CD4-positive, alpha-beta memory T cell (primary cell): ENCODE data around the gene RXRB. TPM values are rescaled to one million over a fixed set of nuclear protein-coding genes. Genes with fewer than 3 reads are reported as not detected.

ENCODE experiments used
- CTCF ChIA-PET: fragments of 350-600 bp; sonication (Branson Sonifier 250); formaldehyde crosslinking; loops from one replicate; lab custom pipeline; 2021; ENCODE audit warnings: inconsistent platforms; ENCODE audit not compliant: partially characterized antibody; lab: Charles Lee
- POLR2A ChIA-PET: fragments of 350-600 bp; sonication (Branson Sonifier 250); formaldehyde crosslinking; loops from one replicate; lab custom pipeline; 2021; ENCODE audit not compliant: partially characterized antibody; lab: Charles Lee
- DNase-seq, 5 donors: peaks; one replicate each; pipeline versions ENCODE4 v3.0.0 to v3.0.0-alpha.2; 2020 to 2022; ENCODE audit warnings: mixed read lengths in 1 of 5
- H3K27ac ChIP-seq: one replicate; pipeline ENCODE4 v1.7.0; 2013; ENCODE audit warnings: low read depth, low read length
- H3K27me3 ChIP-seq: 2 replicates; pipeline ENCODE4 v1.7.0; 2013; ENCODE audit warnings: mild to moderate bottlenecking, low read length, moderate library complexity; ENCODE audit not compliant: insufficient read depth
- H3K36me3 ChIP-seq: 2 replicates; pipeline ENCODE4 v1.7.0; 2013; ENCODE audit warnings: mild to moderate bottlenecking, low read length, moderate library complexity; ENCODE audit not compliant: insufficient read depth
- H3K4me1 ChIP-seq: 2 replicates; pipeline ENCODE4 v1.7.0; 2013; ENCODE audit warnings: mild to moderate bottlenecking, low read length, moderate library complexity; ENCODE audit not compliant: insufficient read depth
- H3K4me3 ChIP-seq, 2 donors: one replicate each; pipeline ENCODE4 v1.7.0; 2013; ENCODE audit warnings: low read length in 2 of 2, mild to moderate bottlenecking in 1 of 2
- H3K9me3 ChIP-seq, 2 donors: one replicate each; pipeline ENCODE4 v1.7.0; 2013; ENCODE audit warnings: low read length in 2 of 2, control low read depth in 1 of 2; ENCODE audit not compliant: control insufficient read depth in 1 of 2
- H3K27ac Mint-ChIP-seq, 7 donors: one replicate each; pipeline ENCODE4 v1.8.0; 2020 to 2021; ENCODE audit warnings: mixed read lengths in 7 of 7, mild to moderate bottlenecking in 6 of 7, inconsistent platforms in 3 of 7, moderate library complexity in 3 of 7
- H3K27me3 Mint-ChIP-seq, 2 donors: one replicate each; pipeline ENCODE4 v1.8.0; 2020 to 2021; ENCODE audit warnings: mixed read lengths in 2 of 2
- H3K36me3 Mint-ChIP-seq, 2 donors: one replicate each; pipeline ENCODE4 v1.8.0; 2020 to 2021; ENCODE audit warnings: mixed read lengths in 2 of 2, inconsistent platforms in 1 of 2, mild to moderate bottlenecking in 1 of 2
- H3K4me1 Mint-ChIP-seq, 4 donors: one replicate each; pipeline ENCODE4 v1.8.0; 2020 to 2021; ENCODE audit warnings: mixed read lengths in 4 of 4, mild to moderate bottlenecking in 1 of 4
- H3K4me3 Mint-ChIP-seq, 8 donors: one replicate each; pipeline ENCODE4 v1.8.0; 2020 to 2021; ENCODE audit warnings: mixed read lengths in 8 of 8, mild to moderate bottlenecking in 7 of 8, moderate library complexity in 6 of 8, inconsistent platforms in 3 of 8
- H3K9me3 Mint-ChIP-seq, 8 donors: one replicate each; pipeline ENCODE4 v1.8.0; 2020 to 2021; ENCODE audit warnings: mixed read lengths in 8 of 8, mild to moderate bottlenecking in 5 of 8, inconsistent platforms in 3 of 8, moderate library complexity in 1 of 8
- intact Hi-C: fragments of 100-400 bp; cut with micrococcal nuclease; formaldehyde crosslinking; loops from one replicate; pipeline ENCODE4 v1.15.1; 2023
- polyA plus RNA-seq, 2 donors: library from polyadenylated mRNA; unstranded; fragments of 300-500 nt; fragmentation: Illumina TruSeq; gene quantifications; one replicate each; pipeline ENCODE4 v1.2.3, GENCODE V29; 2021
- total RNA-seq, 2 experiments: library from RNA; stranded (reverse); gene quantifications; one replicate each; pipeline ENCODE4 v1.2.3, GENCODE V29; 2021

The RXRB gene
- total and polyA plus RNA-seq, 4 experiments from 2014 or later, result 5.6 to 94.3 (median 50.3) TPM

GRCh38 chr6:33178755-33179475 is 21.6 kb downstream of the RXRB start:
- peaks cover 12 to 14% (median 13%) of the 10 kb centered on the region in 4 donors for H3K4me1 Mint-ChIP-seq
- POLR2A ChIA-PET, result no interaction called here
- Histone ChIP-seq H3K9me3 (no peaks in the 10 kb centered on the region), H3K4me1 (peaks cover 12% of the 10 kb centered on the region), H3K27ac (no peak overlapping the region), H3K36me3 (no peaks in the 10 kb centered on the region), H3K27me3 (no peaks in the 10 kb centered on the region), H3K4me3 (no peak overlapping the region)
- H3K9me3 Mint-ChIP-seq, result peaks cover 0 to 13% (median 6%) of the 10 kb centered on the region in 8 donors
- H3K36me3 Mint-ChIP-seq, result peaks cover 2 to 12% of the 10 kb centered on the region in 2 donors
- CTCF ChIA-PET, result no interaction called here
- no peak overlapping the region for H3K27ac Mint-ChIP-seq
- H3K27me3 Mint-ChIP-seq, result peaks cover 0 to 7% of the 10 kb centered on the region in 2 donors
- DNase-seq, result no peak
- intact Hi-C loops, result no loop called here
- no peak overlapping the region for H3K4me3 Mint-ChIP-seq

DNA sequence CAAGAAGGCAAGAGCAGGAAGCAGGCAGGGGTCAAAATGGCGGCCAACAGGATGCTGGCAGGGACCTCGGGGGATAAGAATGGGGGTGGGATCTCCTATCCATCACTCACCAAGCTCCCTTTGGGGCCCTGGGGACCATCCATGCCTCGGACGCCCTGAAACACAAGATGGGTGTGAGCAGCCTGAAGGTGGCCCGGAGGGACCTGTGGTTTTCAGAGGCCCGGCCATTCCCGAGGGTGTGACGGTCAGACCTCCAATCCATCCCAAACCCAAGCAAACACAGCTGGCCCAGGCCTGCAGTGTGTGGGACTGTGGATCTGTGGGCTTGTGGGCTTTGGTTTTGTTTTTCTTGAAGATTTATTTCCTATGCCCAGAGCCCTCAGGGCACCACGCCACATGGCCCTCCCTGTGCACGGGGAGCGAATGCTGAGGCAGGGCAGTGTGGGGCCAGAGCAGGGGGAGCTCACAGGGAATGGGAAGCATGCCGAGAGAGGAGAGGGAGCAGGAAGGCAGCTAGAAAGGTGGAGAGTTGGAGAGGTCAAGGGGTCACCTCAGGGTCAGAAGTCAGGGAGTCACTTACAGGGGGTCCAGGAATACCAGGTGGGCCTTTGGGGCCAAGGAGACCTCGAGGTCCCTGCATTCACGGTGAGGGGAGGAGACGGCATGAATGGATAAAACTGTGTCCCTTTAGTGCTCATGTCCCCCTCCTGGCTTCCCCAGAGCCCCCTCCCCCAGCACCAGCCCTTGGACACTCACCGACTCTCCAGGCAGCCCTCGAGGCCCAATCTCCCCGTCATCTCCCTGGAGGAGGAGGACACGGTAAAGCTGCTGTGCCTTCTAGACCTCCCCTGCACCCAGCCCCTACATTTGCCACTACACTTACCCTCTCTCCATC is 22.7 kb downstream of the RXRB start:
- peaks cover 0 to 2% of the 10 kb centered on the region in 2 donors for H3K36me3 Mint-ChIP-seq
- H3K27me3 Mint-ChIP-seq, result peaks cover 0 to 7% of the 10 kb centered on the region in 2 donors
- no peak for DNase-seq
- H3K9me3 Mint-ChIP-seq, result peaks cover 0 to 3% (median under 1%) of the 10 kb centered on the region in 8 donors
- Histone ChIP-seq H3K9me3 (no peaks in the 10 kb centered on the region), H3K27me3 (no peaks in the 10 kb centered on the region), H3K4me1 (peaks cover 1% of the 10 kb centered on the region), H3K36me3 (no peaks in the 10 kb centered on the region), H3K4me3 (no peak overlapping the region), H3K27ac (no peak overlapping the region)
- POLR2A ChIA-PET, result no interaction called here
- intact Hi-C loops, result no loop called here
- H3K4me1 Mint-ChIP-seq, result peaks cover 1 to 3% (median 2%) of the 10 kb centered on the region in 4 donors
- no peak overlapping the region for H3K4me3 Mint-ChIP-seq
- peak overlapping the region in 3 of 7 donors; percentile 1 to 11 (median 6) for H3K27ac Mint-ChIP-seq
- CTCF ChIA-PET, result no interaction called here

DNA sequence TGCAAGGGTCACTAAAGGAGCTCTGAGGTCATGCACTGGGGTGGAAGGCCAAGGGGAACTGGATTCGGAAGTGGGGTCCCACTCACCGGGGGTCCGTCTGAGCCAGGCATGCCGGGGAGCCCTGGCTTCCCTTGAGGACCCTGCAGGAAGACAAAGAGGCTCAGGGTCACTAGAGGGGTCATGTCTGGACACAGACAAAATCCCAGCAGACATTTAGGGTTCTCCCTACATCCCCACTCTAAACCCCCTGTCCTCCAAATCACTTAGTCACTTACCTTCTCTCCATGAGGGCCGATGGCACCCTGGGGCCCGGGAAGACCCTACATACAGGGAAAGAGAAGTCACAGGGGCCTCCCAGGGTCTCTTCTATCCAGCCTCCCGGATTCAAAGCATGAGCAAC is 23.6 kb downstream of the RXRB start:
- Histone ChIP-seq H3K27ac (no peak overlapping the region), H3K4me1 (no peaks in the 10 kb centered on the region), H3K36me3 (no peaks in the 10 kb centered on the region), H3K4me3 (no peak overlapping the region), H3K27me3 (no peaks in the 10 kb centered on the region), H3K9me3 (no peaks in the 10 kb centered on the region)
- Mint-ChIP-seq H3K9me3 (peaks cover 0 to 2% (median 0%) of the 10 kb centered on the region in 8 donors), H3K4me3 (no peak overlapping the region), H3K36me3 (no peaks in the 10 kb centered on the region), H3K4me1 (no peaks in the 10 kb centered on the region), H3K27ac (no peak overlapping the region), H3K27me3 (peaks cover 0 to 7% of the 10 kb centered on the region in 2 donors)
- DNase-seq, result no peak
- intact Hi-C loops, result no loop called here
- ChIA-PET POLR2A (no interaction called here), CTCF (no interaction called here)

DNA sequence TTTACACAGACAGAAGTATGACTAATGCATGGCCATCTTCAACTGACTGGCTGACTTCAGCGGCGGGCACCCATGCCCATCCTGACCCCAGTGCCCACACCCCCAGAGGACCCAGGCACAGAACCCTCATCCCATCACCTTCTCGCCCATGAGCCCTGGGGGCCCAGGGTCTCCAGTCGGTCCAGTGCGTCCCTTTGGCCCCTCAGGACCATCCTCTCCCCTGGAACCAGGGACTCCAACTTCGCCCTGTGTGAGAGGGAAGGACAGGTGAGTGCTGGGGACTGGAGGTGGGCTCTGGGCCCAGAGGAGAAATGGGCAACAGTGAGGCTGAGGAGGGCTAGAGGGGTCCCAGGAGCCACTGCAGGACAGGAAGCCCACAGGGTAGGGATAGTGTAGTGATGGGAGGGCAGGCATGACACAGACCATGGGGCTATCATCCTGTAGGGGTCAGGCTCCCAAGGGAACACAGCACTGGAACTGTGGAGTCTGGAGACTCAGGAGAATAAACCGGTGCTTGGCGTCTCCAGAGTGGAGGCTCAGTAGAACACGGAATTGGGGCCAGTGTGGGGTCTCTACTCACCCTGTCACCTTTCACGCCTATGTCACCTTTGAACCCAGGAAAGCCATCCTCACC is 24.9 kb downstream of the RXRB start:
- Histone ChIP-seq H3K4me1 (no peaks in the 10 kb centered on the region), H3K27ac (no peak overlapping the region), H3K36me3 (no peaks in the 10 kb centered on the region), H3K4me3 (no peak overlapping the region), H3K9me3 (no peaks in the 10 kb centered on the region), H3K27me3 (no peaks in the 10 kb centered on the region)
- intact Hi-C loops, result no loop called here
- DNase-seq, result no peak
- POLR2A ChIA-PET, result no interaction called here
- H3K4me1 Mint-ChIP-seq, result no peaks in the 10 kb centered on the region
- CTCF ChIA-PET, result no interaction called here
- peaks cover 0 to 2% (median 0%) of the 10 kb centered on the region in 8 donors for H3K9me3 Mint-ChIP-seq
- H3K27me3 Mint-ChIP-seq, result peaks cover 0 to 7% of the 10 kb centered on the region in 2 donors
- H3K4me3 Mint-ChIP-seq, result no peak overlapping the region
- H3K27ac Mint-ChIP-seq, result peak overlapping the region in 2 of 7 donors; percentile 35 to 53
- no peaks in the 10 kb centered on the region for H3K36me3 Mint-ChIP-seq

- H3K36me3 ChIP-seq, result no peaks in the 10 kb centered on the region
- no peak overlapping the region for H3K4me3 Mint-ChIP-seq
These were observed 25.7 kb downstream of the RXRB start for GRCh38 chr6:33174784-33175183.

GRCh38 chr6:33173535-33174180 is 26.8 kb downstream of the RXRB start:
- Histone ChIP-seq H3K27me3 (no peaks in the 10 kb centered on the region), H3K27ac (no peak overlapping the region), H3K36me3 (no peaks in the 10 kb centered on the region), H3K4me3 (no peak overlapping the region), H3K9me3 (no peaks in the 10 kb centered on the region), H3K4me1 (no peaks in the 10 kb centered on the region)
- Mint-ChIP-seq H3K27me3 (peaks cover 0 to 6% of the 10 kb centered on the region in 2 donors), H3K4me3 (no peak overlapping the region), H3K9me3 (peaks cover 0 to 2% (median 0%) of the 10 kb centered on the region in 8 donors), H3K27ac (no peak overlapping the region), H3K4me1 (no peaks in the 10 kb centered on the region), H3K36me3 (no peaks in the 10 kb centered on the region)
- ChIA-PET CTCF (interaction anchor here (2.0 kb wide), 1 partner anchor 75 kb away, joined by 8 read pairs; no protein-coding TSS in a partner anchor), POLR2A (interaction anchor here (1.0 kb wide), 1 partner anchor 202 kb away, joined by 4 read pairs; no protein-coding TSS in a partner anchor)
- no peak for DNase-seq
- intact Hi-C loops, result no loop called here

More at GRCh38 chr6:33174784-33175183, 25.7 kb downstream of the RXRB start:
- Mint-ChIP-seq H3K36me3 (no peaks in the 10 kb centered on the region), H3K4me1 (no peaks in the 10 kb centered on the region), H3K27ac (no peak overlapping the region), H3K27me3 (peaks cover 0 to 6% of the 10 kb centered on the region in 2 donors), H3K9me3 (peaks cover 0 to 2% (median 0%) of the 10 kb centered on the region in 8 donors)
- ChIA-PET POLR2A (no interaction called here), CTCF (no interaction called here)
- intact Hi-C loops, result no loop called here
- Histone ChIP-seq H3K27ac (no peak overlapping the region), H3K4me1 (no peaks in the 10 kb centered on the region), H3K27me3 (no peaks in the 10 kb centered on the region), H3K9me3 (no peaks in the 10 kb centered on the region), H3K4me3 (no peak overlapping the region)
- DNase-seq, result no peak
